ENCODE results near the gene GET3. TPM values are rescaled to one million over a fixed set of nuclear protein-coding genes. Genes with fewer than 3 reads are reported as not detected.

The GET3 gene
- total and polyA plus RNA-seq, 2 of the 4 experiments (the other 2 are of a cell fraction) = 129 to 152 TPM

DNA sequence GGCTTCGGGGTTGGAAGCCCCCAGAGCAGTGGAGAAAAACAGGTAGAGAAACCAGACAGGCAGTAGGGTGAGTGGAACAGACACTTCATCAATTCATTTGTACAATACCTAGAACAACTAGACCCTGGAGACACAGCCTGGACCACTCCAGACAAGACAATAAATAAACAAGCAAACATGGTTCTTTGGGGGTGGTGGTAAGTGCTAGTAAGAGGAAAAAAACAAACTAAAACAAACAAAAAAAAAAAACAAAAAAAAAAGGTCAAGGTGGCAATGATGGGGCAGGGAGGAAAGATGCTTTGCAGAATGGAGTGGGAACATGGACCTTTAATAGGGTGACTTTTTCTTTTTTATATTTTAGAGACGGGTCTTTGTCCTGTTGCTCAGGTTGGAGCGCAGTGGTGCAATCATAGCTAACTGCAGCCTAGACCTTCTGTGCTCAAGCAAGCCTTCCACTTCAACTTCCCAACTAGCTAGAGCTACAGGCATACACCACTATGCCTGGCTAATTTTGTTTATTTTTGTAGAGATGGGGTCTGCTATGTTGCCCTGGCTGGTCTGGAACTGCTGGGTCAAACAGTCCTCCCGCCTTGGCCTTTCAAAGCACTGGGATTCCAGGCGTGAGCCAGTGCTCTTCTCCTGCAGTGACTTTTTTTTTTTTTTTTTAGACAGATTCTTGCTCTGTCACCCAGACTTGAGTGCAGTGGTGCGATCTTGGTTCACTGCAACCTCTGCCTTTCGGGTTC is 57.1 kb downstream of the GET3 start (continued):
- no peak for TF ChIP-seq MAZ (IDR thresholded peaks at IDR 0.05; ENCODE audit: borderline replicate concordance, low read depth, low read length)
- TF ChIP-seq FOS (IDR thresholded peaks at IDR 0.05; ENCODE audit: low read depth, low read length) = peak; percentile 1; the same call in 1 of the 2 replicates
- no peak for TF ChIP-seq BHLHE40 (IDR thresholded peaks at IDR 0.05; ENCODE audit: low read depth, low read length)

DNA sequence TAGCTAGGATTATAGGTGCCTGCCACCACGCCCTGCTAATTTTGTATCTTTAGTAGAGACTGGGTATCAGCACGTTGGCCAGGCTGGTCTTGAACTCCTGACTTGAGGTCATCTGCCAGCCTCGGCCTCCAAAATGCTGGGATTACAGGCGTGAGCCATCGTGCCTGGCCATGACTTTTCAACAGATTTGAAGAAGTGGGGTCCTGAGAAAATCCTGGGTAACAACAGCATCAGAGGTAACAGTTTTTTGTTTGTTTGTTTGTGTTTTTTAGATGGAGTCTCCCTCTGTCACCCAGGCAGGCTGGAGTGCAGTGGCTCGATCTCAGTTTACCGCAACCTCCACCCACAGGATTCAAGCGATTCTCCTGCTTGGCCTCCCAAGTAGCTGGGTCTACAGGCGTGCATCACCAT is 57.7 kb downstream of the GET3 start:
- intact Hi-C loops (cut with micrococcal nuclease) (no loop called here), in situ Hi-C loops (cut with MboI; ENCODE audit: low sequenced_read_pairs) (loop anchor here (25.0 kb wide), 1 partner anchor 1042 kb away; no protein-coding TSS in a partner anchor), dilution Hi-C loops (cut with HindIII; ENCODE audit: low sequenced_read_pairs, unreplicated experiment) (no loop called here)
- peaks cover 20% of the 10 kb centered on the region for H4K20me1 ChIP-seq (ENCODE audit: insufficient read depth, low read length)
- H2AFZ ChIP-seq (replicated peaks; ENCODE audit: low read length, poor library complexity) = no peak overlapping the region
- TF ChIP-seq, protein P1, sequence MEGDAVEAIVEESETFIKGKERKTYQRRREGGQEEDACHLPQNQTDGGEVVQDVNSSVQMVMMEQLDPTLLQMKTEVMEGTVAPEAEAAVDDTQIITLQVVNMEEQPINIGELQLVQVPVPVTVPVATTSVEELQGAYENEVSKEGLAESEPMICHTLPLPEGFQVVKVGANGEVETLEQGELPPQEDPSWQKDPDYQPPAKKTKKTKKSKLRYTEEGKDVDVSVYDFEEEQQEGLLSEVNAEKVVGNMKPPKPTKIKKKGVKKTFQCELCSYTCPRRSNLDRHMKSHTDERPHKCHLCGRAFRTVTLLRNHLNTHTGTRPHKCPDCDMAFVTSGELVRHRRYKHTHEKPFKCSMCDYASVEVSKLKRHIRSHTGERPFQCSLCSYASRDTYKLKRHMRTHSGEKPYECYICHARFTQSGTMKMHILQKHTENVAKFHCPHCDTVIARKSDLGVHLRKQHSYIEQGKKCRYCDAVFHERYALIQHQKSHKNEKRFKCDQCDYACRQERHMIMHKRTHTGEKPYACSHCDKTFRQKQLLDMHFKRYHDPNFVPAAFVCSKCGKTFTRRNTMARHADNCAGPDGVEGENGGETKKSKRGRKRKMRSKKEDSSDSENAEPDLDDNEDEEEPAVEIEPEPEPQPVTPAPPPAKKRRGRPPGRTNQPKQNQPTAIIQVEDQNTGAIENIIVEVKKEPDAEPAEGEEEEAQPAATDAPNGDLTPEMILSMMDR (conservative IDR thresholded peaks at IDR 0.05; ENCODE audit: low read depth, low read length) = no peak
- TF ChIP-seq POLR2A (IDR thresholded peaks at IDR 0.05; ENCODE audit: low read depth, low read length) (peak; percentile 81), RCOR1 (IDR thresholded peaks at IDR 0.05; ENCODE audit: insufficient replicate concordance, low read length) (no peak), MAFK (IDR thresholded peaks at IDR 0.05; ENCODE audit: low read depth, low read length) (no peak), NFE2L2 (IDR thresholded peaks at IDR 0.05; ENCODE audit: low read depth, low read length) (no peak)
- TF ChIP-seq, protein P2, sequence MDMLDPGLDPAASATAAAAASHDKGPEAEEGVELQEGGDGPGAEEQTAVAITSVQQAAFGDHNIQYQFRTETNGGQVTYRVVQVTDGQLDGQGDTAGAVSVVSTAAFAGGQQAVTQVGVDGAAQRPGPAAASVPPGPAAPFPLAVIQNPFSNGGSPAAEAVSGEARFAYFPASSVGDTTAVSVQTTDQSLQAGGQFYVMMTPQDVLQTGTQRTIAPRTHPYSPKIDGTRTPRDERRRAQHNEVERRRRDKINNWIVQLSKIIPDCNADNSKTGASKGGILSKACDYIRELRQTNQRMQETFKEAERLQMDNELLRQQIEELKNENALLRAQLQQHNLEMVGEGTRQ (IDR thresholded peaks at IDR 0.05; ENCODE audit: low read depth, low read length) = no peak
- H2BK20ac ChIP-seq (ENCODE audit: low read depth, low read length) = no peak overlapping the region
- H3K79me1 ChIP-seq (ENCODE audit: low read depth in 1 of 2, low read length in 2 of 2) = peaks cover 0 to 32% of the 10 kb centered on the region in 2 experiments; a peak in 2 of 4 replicates
- H2BK15ac ChIP-seq (ENCODE audit: low read depth, low read length) = no peak overlapping the region
- H3K18ac ChIP-seq (ENCODE audit: low read depth, low read length) = no peak overlapping the region
- H3K9me1 ChIP-seq (ENCODE audit: insufficient read depth, low read length) = no peaks in the 10 kb centered on the region; the same call in 1 of the 2 replicates
- no peaks in the 10 kb centered on the region for H3K27me3 ChIP-seq (ENCODE audit: control insufficient read depth, insufficient read depth, low read length)
- H3K4me2 ChIP-seq (ENCODE audit: low read depth, low read length) = no peak overlapping the region
- no peak overlapping the region for H2AK9ac ChIP-seq (replicated peaks; ENCODE audit: low read depth, low read length, poor library complexity)
- no peak overlapping the region for H4K91ac ChIP-seq (ENCODE audit: insufficient read depth, low read depth, low read length)
- no peak overlapping the region for H3K27ac ChIP-seq (ENCODE audit: insufficient read depth, low read length)
- H3K56ac ChIP-seq (ENCODE audit: extremely low read depth, insufficient read depth, low read length) = no peak overlapping the region
- DNase-seq = peak; percentile 29
- H3K4me1 ChIP-seq (ENCODE audit: control insufficient read depth, insufficient read depth, low read length) = peaks cover 8% of the 10 kb centered on the region
- ChIA-PET POLR2A (ENCODE audit: unreplicated experiment) (interaction anchor here (0.6 to 1.5 kb wide), 2 partner anchors 17 to 29 kb away, joined by 3 to 13 read pairs; no protein-coding TSS in a partner anchor), CTCF (interaction anchor here (1.0 to 4.1 kb wide), 4 partner anchors 17 to 53 kb away, joined by 5 to 30 read pairs (median 14); no protein-coding TSS in a partner anchor)
- no TSS peak for BruUV-seq (replicated peaks)
- H3K9ac ChIP-seq (ENCODE audit: low read depth, low read length) = no peak overlapping the region
- H2BK5ac ChIP-seq (ENCODE audit: low read depth, low read length, poor library complexity, severe bottlenecking) = no peak overlapping the region
- H3K4ac ChIP-seq (ENCODE audit: low read depth, low read length) = no peak overlapping the region
- H2AK5ac ChIP-seq (ENCODE audit: low read depth, low read length) = peak overlapping the region; percentile 49; the same call in 1 of the 2 replicates
- H2BK120ac ChIP-seq (ENCODE audit: low read depth, low read length) = no peak overlapping the region
- H4K8ac ChIP-seq (ENCODE audit: low read depth in 2 of 2, low read length in 2 of 2) = no peak overlapping the region
- no peaks in the 10 kb centered on the region for H3K9me3 ChIP-seq (ENCODE audit: control insufficient read depth, insufficient read depth, low read length)
- H3K14ac ChIP-seq (replicated peaks; ENCODE audit: low read depth, low read length) = no peak overlapping the region
- H3K36me3 ChIP-seq (ENCODE audit: control insufficient read depth, insufficient read depth, low read length) = peaks cover 7% of the 10 kb centered on the region
- 77% methylated on average over 5 of the region's 9 CpGs; no CpG with 5 or more reads in 1 of the 2 experiments for WGBS, 2 experiments (ENCODE audit: extremely low coverage in 2 of 2, insufficient read length in 1 of 2)
- H3K23ac ChIP-seq (ENCODE audit: low read depth, low read length) = no peak overlapping the region
- ATAC-seq (ENCODE audit: low read depth) = no peak
- no peak overlapping the region for H3K4me3 ChIP-seq (ENCODE audit: insufficient read depth, low read depth, low read length)
- H4K5ac ChIP-seq (ENCODE audit: low read depth, low read length) = no peak overlapping the region
